ENCODE measurements around the gene NKX6-1. TPM values are rescaled to one million over a fixed set of nuclear protein-coding genes. Genes with fewer than 3 reads are reported as not detected.

NKX6-1 gene
- total and polyA plus RNA-seq, 2 donors (not counting 3 experiments of a cell fraction or from before 2014, with no cell fraction given): not detected

GRCh38 chr4:84470204-84470785, 28.8 kb downstream of the NKX6-1 start:
- Histone ChIP-seq H3K4me2 (ENCODE audit: insufficient read depth, low read length) (no peak overlapping the region), H2AFZ (ENCODE audit: low read depth, low read length) (no peak overlapping the region), H3K36me3 (ENCODE audit: control insufficient read depth in 2 of 2, extremely low read depth in 1 of 2, insufficient read depth in 2 of 2, low read length in 2 of 2) (no peaks in the 10 kb centered on the region), H3K9me1 (replicated peaks; ENCODE audit: control insufficient read depth, extremely low read depth, insufficient read depth, low read length) (no peaks in the 10 kb centered on the region), H3K4me1 (ENCODE audit: control insufficient read depth, extremely low read depth, insufficient read depth, low read length) (no peaks in the 10 kb centered on the region), H3K9ac (replicated peaks; ENCODE audit: extremely low read depth, insufficient read depth, low read length) (no peak overlapping the region), H3K79me2 (ENCODE audit: control insufficient read depth, insufficient read depth, low read length) (no peaks in the 10 kb centered on the region), H3K4me3 (replicated peaks in 1 of 3; ENCODE audit: insufficient read depth in 1 of 3, low read depth in 1 of 3, low read length in 3 of 3) (no peak overlapping the region), H3K27me3 (ENCODE audit: control insufficient read depth in 2 of 2, insufficient read depth in 2 of 2, low read length in 2 of 2) (peaks cover 2% of the 10 kb centered on the region in 2 experiments), H3K27ac (ENCODE audit: insufficient read depth, low read depth, low read length) (no peak overlapping the region), H4K20me1 (replicated peaks; ENCODE audit: control insufficient read depth, extremely low read depth, insufficient read depth, low read length) (no peaks in the 10 kb centered on the region), H3K9me3 (replicated peaks; ENCODE audit: control insufficient read depth, insufficient read depth, low read length) (no peaks in the 10 kb centered on the region)
- no peak for FAIRE-seq
- intact Hi-C loops (cut with micrococcal nuclease) (no loop called here), dilution Hi-C loops (cut with MboI; ENCODE audit: extremely low pct_ligation_motif_present, low sequenced_read_pairs) (no loop called here)
- ChIA-PET POLR2A (no interaction called here), CTCF (interaction anchor here (0.6 kb wide), 1 partner anchor 706 kb away, joined by 4 read pairs; no protein-coding TSS in a partner anchor)
- DNase-seq (ENCODE audit: low read depth, low spot score): no peak
- BruUV-seq (replicated peaks): no TSS peak
- no peak for TF ChIP-seq FOS (IDR thresholded peaks at IDR 0.05; ENCODE audit: borderline replicate concordance, insufficient read depth, low read length)
- TF ChIP-seq MAX (IDR thresholded peaks at IDR 0.05; ENCODE audit: insufficient read depth, insufficient read length): no peak

- TF ChIP-seq POLR2AphosphoS5 (IDR thresholded peaks at IDR 0.05; ENCODE audit: insufficient read depth, low read depth, low read length) (no peak), CTCF (IDR thresholded peaks at IDR 0.05; ENCODE audit: extremely low read depth in 1 of 2, insufficient read depth in 1 of 2, low read depth in 1 of 2, low read length in 2 of 2) (no peak), MAX (IDR thresholded peaks at IDR 0.05; ENCODE audit: insufficient read depth, insufficient read length) (no peak), GATA2 (IDR thresholded peaks at IDR 0.05; ENCODE audit: insufficient read depth, insufficient read length, low read depth, low read length) (no peak), EZH2 (IDR thresholded peaks at IDR 0.05; ENCODE audit: borderline replicate concordance, low read depth, low read length, severe bottlenecking) (no peak)
- Histone ChIP-seq H2AFZ (ENCODE audit: low read depth, low read length) (no peak overlapping the region), H3K9me3 (replicated peaks; ENCODE audit: control insufficient read depth, insufficient read depth, low read length) (no peaks in the 10 kb centered on the region), H3K36me3 (ENCODE audit: control insufficient read depth in 2 of 2, extremely low read depth in 1 of 2, insufficient read depth in 2 of 2, low read length in 2 of 2) (no peaks in the 10 kb centered on the region), H3K4me2 (ENCODE audit: insufficient read depth, low read length) (no peak overlapping the region), H3K9ac (replicated peaks; ENCODE audit: extremely low read depth, insufficient read depth, low read length) (no peak overlapping the region), H3K27me3 (ENCODE audit: control insufficient read depth in 2 of 2, insufficient read depth in 2 of 2, low read length in 2 of 2) (peaks cover 0 to 2% of the 10 kb centered on the region in 2 experiments), H4K20me1 (replicated peaks; ENCODE audit: control insufficient read depth, extremely low read depth, insufficient read depth, low read length) (no peaks in the 10 kb centered on the region), H3K9me1 (replicated peaks; ENCODE audit: control insufficient read depth, extremely low read depth, insufficient read depth, low read length) (no peaks in the 10 kb centered on the region), H3K27ac (ENCODE audit: insufficient read depth, low read depth, low read length) (no peak overlapping the region), H3K4me1 (ENCODE audit: control insufficient read depth, extremely low read depth, insufficient read depth, low read length) (no peaks in the 10 kb centered on the region), H3K4me3 (replicated peaks in 1 of 3; ENCODE audit: insufficient read depth in 1 of 3, low read depth in 1 of 3, low read length in 3 of 3) (no peak overlapping the region), H3K79me2 (ENCODE audit: control insufficient read depth, insufficient read depth, low read length) (no peaks in the 10 kb centered on the region)
- no peak for FAIRE-seq
- dilution Hi-C loops (cut with MboI; ENCODE audit: extremely low pct_ligation_motif_present, low sequenced_read_pairs): no loop called here
- BruUV-seq (replicated peaks): no TSS peak
- ChIA-PET CTCF (interaction anchor here (1.2 to 4.8 kb wide), 2 partner anchors 9 to 16 kb away, joined by 3 to 20 read pairs; no protein-coding TSS in a partner anchor), POLR2A (no interaction called here)
- no peak for DNase-seq (ENCODE audit: low read depth, low spot score)
- intact Hi-C loops (cut with micrococcal nuclease): no loop called here
Observed at GRCh38 chr4:84467601-84468000, 31.5 kb downstream of the NKX6-1 start.

Measured in endothelial cell of umbilical vein (primary cell).